Inflammatory macrophage treated with lipopolysaccharide for 1 hour (primary cell): Measurements from ENCODE around the gene SPDYE4.
A peak's percentile ranks its signal among the peaks of the same experiment; 100 is the strongest.

Source experiments
- DNase-seq, 2 donors: peaks; one replicate each; pipeline ENCODE4 v3.0.0-alpha.2; 2020 to 2022

Gene SPDYE4

DNA sequence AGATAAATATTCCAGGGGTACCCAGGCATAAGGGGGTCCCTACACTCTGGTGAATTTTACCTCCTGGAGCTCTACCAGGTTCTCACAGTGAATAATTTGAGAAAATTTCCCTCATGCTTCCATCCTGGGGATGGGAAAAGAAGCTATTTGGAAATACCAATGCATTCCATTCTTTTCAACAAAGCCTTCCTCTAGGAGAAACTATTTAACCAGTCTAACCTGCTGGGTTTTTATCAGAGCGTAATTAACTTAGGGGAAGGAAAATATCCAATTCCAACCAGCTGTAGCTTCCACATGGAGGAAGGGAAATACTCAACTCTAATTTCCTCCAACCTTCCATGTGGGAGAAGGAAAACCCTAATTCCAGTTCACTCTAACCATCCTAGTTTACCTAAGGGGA lies 23.8 kb upstream of the SPDYE4 start:
- DNase-seq, result no peak

GRCh38 chr17:8781776-8782175 lies 23.4 kb upstream of the SPDYE4 start:
- DNase-seq, result peak; percentile 79

DNA sequence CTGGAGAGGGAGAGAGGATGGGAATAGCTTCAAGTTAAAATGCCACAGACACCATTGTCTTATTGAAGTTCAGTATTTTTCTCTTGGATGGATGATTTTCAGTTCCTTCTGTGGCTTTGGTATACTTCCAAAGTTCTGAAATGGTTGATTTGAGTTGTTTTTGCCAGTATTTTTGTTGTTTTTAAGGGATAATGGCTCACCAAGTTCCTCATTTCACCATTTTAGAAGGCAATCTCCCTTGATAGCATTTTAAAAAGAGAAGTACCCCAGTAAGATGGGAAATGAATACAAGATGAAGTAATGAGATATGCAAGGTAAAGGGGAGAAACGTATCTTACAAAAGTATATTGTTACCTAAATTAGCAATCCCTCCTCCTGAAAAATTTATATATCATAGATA lies 18.5 kb upstream of the SPDYE4 start:
- no peak for DNase-seq

DNA sequence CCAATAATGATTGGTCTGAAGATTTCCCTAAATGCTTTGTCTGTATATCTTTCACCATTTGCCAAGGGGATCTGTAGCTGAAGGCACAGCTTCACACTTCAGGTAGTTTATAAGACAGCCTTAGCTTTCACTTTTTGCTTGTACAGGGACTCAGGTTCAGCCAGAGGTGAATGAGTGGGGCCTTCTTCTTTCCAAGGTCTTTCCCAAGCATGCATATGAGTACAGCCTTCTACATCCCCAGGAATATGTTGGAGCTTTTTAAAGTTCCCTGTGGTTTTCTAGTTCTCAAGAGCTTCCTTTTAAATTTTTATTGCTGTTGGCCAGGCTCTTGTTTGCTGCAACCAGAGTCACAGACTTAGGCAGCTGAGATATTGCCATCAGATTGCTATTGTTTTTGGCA lies 17.9 kb upstream of the SPDYE4 start:
- no peak for DNase-seq

DNA sequence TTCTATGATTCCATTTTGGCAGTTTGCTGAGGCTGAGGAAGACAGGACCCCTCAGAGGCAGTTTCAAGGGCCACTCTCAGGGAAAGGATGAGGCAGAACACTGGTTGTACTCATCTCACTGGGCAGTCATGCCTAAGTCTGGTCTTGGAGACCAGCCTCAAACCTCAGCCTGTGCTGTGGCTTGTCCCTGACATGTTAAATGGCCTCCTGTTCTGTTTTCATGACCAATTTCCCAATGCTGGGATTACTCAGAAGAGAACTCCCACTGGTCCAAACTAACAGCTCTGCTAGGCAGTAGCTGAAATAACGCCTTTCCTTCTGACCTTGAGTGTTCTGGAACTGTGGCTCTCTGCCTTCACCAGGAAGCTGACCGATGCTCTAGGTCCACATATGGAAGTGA lies 8.4 kb upstream of the SPDYE4 start:
- DNase-seq, result peak in 1 of 2 donors; percentile 23

DNA sequence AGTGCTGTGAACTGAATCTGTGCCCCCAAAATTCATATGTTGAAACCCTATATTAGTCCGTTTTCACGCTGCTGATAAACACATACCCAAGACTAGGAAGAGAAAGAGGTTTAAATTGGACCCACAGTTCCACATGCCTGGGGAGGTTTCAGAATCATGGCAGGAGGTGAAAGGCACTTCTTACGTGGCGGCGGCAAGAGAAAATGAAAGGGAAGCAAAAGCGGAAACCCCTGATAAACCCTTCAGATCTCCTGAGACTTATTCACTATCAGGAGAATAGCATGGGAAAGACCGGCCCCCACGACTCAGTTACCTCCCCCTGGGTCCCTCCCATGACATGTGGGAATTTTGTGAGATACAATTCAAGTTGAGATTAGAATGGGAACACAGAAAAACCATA lies 3.7 kb upstream of the SPDYE4 start:
- no peak for DNase-seq

DNA sequence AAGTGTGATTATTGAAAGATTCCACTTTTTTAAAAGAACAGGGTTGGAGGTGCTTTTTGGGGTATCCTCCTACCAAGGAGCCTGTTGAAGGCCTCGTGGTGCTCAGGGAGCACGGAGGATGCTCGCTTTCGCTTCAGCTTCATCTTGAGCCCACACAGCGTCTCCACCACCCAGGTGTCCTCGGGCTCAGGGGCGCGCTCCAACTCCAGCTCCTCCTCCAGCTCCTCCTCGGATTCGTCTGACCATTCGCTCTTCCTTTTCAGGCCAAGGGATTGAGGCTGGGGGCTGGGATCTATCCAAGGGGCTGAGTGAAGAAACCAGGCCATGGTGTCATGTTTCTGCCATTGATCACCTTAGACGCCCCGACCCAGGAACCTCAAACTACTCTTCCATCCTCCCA lies 1.2 kb downstream of the SPDYE4 start:
- no peak for DNase-seq

GRCh38 chr17:8755590-8756255 lies 2.6 kb downstream of the SPDYE4 start:
- DNase-seq, result no peak

DNA sequence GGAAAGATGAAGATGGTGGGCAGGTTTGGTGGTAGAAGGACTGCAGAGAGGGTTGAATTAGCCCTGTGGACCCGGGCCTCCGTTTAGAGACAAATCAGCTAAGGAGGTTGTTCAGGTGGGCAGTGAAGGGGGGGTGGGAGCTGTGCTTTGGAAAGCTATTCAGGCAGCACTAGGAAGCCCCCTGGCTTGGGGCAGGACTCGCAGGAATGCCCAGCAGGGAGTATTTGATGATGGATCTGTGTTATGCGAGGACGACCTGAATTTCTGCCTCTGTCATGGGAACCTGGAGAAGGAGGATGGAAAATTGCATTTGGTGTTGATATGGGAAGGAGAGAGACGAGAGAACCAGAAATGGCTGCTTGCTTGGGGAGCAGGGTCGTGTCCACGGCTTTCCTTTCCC lies 3.5 kb downstream of the SPDYE4 start:
- no peak for DNase-seq

GRCh38 chr17:8753976-8754440 lies 4.3 kb downstream of the SPDYE4 start:
- peak in 1 of 2 donors; percentile 18 for DNase-seq

DNA sequence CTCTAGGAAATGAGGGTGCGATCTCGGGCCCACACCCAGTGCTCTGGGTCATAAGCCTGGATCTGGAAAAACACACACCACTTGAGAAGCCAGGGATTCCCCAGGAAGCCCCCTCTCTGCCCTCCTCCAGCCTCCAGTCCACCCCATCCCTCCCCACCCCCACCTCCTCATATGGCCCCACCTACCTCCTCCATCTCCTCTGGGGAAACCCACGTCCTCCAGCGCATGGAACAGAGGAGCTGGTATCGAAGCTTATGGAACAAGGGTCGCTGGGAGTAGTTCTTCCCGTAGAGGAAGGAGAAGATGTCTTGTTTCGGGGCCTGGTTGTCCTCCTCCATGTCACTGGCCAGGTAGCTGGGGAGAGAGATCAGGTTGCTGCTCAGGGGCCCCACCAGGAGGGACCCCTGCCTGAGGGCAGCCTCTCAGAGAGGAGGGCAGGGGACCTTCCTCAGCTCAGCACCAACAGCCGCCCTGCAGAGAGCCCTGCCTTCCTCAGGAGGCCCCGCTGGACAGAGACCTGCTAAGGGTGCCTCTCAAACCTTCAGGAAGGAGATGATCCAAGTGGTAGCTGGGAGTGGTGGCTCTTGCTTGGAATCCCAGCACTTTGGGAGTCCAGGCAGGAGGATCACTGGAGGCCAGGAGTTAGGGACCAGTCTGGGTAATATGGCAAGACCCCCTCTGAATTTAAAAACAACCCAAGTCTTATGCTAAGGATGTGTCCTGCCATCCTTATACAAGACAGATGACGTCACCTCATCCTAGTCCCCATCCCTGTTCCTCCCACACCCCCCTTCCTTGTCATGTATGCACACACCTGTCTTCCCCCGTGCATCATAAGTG lies 5.0 kb downstream of the SPDYE4 start:
- no peak for DNase-seq

DNA sequence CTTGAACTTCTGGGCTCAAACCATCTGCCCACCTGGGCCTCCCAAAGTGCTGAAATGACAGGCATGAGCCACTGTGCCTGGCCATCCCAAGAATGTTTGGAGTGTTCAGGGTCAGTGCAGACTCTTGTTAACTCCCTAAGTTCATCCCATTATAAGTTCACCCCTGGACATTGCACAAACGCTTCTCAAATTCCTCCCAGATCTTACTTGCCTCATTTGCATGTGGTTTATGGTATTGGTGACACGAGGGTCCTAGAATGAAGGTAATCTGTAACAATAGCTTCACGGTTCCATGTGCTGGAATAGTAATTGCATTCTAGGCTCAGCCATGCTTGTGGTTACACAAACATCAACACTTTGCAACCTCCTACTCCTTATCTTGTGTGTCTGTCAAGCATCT lies 8.7 kb downstream of the SPDYE4 start:
- DNase-seq, result no peak

GRCh38 chr17:8747742-8748141 lies 10.6 kb downstream of the SPDYE4 start:
- DNase-seq, result peak; percentile 58 to 59

DNA sequence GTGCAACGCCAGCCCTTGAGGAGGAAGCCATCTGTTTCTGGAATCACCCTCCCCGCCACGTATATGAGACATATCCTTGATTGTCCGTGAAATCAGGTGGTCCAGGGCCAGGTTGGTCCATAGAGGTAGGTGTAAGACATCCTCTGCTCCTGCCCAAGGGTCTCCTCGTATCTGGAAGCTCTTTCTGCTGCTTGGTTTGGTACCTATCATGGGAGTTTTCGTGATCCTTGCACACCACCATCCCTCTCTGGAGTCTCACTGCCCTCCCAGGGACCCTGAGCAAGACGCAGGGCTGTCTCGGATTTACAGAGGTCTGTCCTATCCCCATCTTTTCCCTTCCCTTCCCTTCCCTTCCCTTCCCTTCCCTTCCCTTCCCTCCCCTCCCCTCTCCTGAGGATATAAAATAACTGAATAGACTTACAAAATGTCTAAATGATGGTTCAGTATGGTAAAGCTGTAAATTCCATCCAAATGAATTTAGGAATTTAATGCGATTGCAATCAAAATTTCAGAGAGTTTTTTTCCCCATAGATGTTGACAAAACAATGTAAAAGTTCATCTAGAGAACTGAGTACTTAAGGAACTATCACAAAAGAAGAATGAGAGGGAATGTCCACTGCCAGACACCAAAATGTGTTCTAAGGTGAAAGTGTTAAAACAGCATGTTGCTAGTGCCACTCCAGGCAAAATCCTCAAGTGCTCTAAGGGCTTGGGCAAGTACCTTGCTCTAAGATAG lies 11.7 kb downstream of the SPDYE4 start:
- no peak for DNase-seq

- peak; percentile 64 to 77 for DNase-seq
Measured at GRCh38 chr17:8745586-8746500, 12.5 kb downstream of the SPDYE4 start.

DNA sequence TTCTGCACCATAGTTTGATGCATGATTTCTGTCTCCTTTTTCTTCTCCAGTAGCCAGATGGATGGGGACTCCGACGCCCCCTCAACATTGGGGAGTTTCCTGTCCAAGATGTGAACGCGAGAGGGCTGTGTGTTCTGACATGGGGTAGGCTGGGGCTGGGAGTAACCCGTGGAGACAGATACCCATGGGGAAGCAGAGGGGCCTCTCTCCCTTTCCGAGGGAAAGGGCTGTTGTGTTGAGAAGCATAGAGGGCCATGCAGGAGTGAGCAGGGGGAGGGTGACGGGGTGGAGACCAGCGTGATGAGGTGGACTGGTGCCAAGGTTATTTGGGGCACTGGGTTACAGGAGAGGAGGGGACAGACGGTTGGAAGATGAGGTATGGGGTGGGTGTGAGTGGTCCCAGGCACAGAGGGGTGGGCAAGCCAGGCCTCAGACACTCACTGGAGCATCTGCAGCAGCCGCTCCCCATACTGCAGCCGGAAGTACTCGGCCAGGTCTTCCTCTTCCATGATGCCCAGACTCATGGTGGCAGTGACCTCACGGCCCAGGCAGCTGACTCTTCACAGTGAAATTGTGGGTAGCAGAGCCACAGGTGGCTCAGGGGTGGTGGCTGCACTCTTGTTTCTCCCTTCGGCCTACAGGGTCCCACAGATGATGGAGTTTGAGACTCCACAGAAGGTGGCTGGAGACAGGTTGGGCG lies 14.1 kb downstream of the SPDYE4 start:
- DNase-seq, result no peak

- no peak for DNase-seq
Measured at GRCh38 chr17:8742819-8743218, 15.5 kb downstream of the SPDYE4 start.

GRCh38 chr17:8742274-8742673 lies 16.1 kb downstream of the SPDYE4 start:
- DNase-seq, result no peak

DNA sequence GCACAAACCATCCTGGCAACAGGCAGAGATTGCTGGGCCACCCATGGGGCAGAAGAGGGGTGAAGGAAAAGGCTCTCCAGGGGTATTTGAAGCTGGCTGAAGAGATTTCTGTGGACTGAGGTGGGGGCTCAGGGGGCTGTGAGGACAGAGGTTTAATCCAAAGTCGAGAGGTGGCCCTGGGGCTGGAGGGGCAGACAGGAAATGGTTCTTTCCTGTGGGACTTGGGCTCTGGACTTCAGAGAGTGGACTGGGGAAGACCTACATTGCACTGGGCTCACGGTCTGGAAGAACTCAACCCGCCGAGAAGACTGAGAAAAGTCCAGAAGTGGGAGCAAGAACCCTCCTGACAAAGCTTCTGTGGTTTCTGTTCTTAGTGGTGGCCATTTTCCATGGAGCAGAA lies 16.6 kb downstream of the SPDYE4 start:
- no peak for DNase-seq

- DNase-seq, result no peak
Measured at GRCh38 chr17:8741366-8741765, 17.0 kb downstream of the SPDYE4 start.

- no peak for DNase-seq
Measured at GRCh38 chr17:8740486-8740885, 17.9 kb downstream of the SPDYE4 start.

DNA sequence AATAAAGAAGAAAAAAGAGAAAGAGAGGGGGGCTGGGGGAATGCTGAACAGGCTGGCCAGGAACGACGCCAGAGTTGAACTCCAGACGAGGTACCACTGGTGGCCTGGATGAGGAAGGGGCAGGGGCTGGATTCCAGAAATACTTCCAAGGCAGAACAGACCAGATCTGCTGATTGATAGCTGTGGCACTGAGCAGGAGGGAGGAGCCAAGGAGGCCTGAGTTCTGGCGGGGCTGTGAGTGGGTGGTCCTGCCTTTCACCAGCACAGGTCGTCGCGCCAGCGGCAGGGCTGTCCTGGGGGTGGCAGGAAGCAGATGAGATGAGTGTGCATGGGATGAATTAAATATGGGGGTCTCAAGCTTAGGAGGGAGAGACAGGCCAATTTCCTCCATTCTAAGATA lies 19.2 kb downstream of the SPDYE4 start:
- DNase-seq, result no peak
